Progenitor cell of endocrine pancreas (in vitro differentiated cells): ENCODE data around the gene COL27A1. TPM values are rescaled to one million over a fixed set of nuclear protein-coding genes. Genes with fewer than 3 reads are reported as not detected.

Experiments used
- DNase-seq: peaks from one replicate; pipeline ENCODE4 v3.0.0; 2021; ENCODE audit warnings: low spot score; ENCODE audit not compliant: unreplicated experiment
- H3K27ac Mint-ChIP-seq: 2 replicates; pipeline ENCODE4 v1.8.0; 2021; ENCODE audit warnings: mild to moderate bottlenecking, moderate library complexity, mixed read lengths
- H3K27me3 Mint-ChIP-seq: 2 replicates; pipeline ENCODE4 v1.8.0; 2021; ENCODE audit warnings: mixed read lengths
- H3K36me3 Mint-ChIP-seq: 2 replicates; pipeline ENCODE4 v1.8.0; 2022; ENCODE audit warnings: mixed read lengths; ENCODE audit not compliant: insufficient read depth
- H3K4me1 Mint-ChIP-seq: 2 replicates; pipeline ENCODE4 v1.8.0; 2021; ENCODE audit warnings: low read depth, mixed read lengths
- H3K4me3 Mint-ChIP-seq: 2 replicates; pipeline ENCODE4 v1.8.0; 2021; ENCODE audit warnings: low read depth, mild to moderate bottlenecking, moderate library complexity, mixed read lengths
- H3K9me3 Mint-ChIP-seq: 2 replicates; pipeline ENCODE4 v1.8.0; 2021; ENCODE audit warnings: low read depth, mixed read lengths
- CTCF ChIP-seq: fragments of 200-600 bp; sonication (generic); IDR thresholded peaks from one replicate; pipeline ENCODE4 v1.5.0; 2021; ENCODE audit warnings: antibody characterized with exemption, mild to moderate bottlenecking; ENCODE audit not compliant: unreplicated experiment
- total RNA-seq: library from RNA; stranded (reverse); gene quantifications from 2 replicates; pipeline ENCODE4 v1.2.1, GENCODE V29; 2021

The COL27A1 gene
- total RNA-seq, 1 donor from 2014 or later: 178 TPM

DNA sequence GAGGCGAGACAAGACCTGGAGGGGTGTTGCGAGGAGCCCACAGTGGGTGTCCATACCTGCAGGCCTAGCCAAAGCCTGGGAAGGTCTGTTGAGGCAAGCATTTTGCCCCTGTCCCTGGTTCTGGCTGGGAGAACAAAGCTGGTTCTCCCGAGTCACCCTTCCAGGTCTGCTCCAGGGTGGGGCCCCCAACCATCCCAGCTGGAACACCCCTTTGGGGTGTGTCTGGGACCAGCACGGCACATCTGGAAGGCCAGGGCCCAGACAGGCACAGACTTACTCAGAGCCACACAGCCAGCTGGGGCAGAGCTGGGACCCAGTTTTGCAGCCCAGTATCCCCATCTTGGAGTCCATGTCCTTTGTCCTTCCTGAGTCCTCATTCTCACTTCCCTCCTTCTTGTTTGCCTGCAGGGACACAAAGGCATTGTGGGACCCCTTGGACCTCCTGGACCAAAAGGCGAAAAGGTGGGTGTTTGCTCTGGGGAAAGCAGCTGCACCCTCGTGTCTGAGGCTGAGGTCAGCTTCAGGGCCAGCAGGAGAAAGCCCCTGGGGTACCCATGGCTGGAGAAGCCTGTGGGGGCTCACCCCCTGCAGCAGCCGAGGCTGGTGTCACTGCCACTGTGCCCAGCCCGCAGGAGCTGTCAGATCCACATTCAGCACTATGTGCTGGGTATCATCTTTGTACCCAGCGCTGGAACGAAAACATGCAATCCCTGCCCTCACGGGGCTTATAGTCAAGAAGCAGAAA lies 129.2 kb downstream of the COL27A1 start:
- H3K36me3 Mint-ChIP-seq: peaks cover 12% of the 10 kb centered on the region
- DNase-seq: no peak

GRCh38 chr9:114285166-114285867 lies 130.0 kb downstream of the COL27A1 start:
- no peak for DNase-seq
- TF ChIP-seq CTCF: no peak
- H3K27ac Mint-ChIP-seq: peak overlapping the region; percentile 62
- no peaks in the 10 kb centered on the region for H3K4me1 Mint-ChIP-seq
- no peak overlapping the region for H3K4me3 Mint-ChIP-seq
- no peaks in the 10 kb centered on the region for H3K27me3 Mint-ChIP-seq
- H3K9me3 Mint-ChIP-seq: no peaks in the 10 kb centered on the region
- H3K36me3 Mint-ChIP-seq: peaks cover 12% of the 10 kb centered on the region

More for the DNA sequence above, 129.2 kb downstream of the COL27A1 start:
- H3K27ac Mint-ChIP-seq: peak overlapping the region; percentile 62
- H3K4me1 Mint-ChIP-seq: no peaks in the 10 kb centered on the region
- no peak for TF ChIP-seq CTCF
- H3K27me3 Mint-ChIP-seq: no peaks in the 10 kb centered on the region
- no peak overlapping the region for H3K4me3 Mint-ChIP-seq
- H3K9me3 Mint-ChIP-seq: no peaks in the 10 kb centered on the region

DNA sequence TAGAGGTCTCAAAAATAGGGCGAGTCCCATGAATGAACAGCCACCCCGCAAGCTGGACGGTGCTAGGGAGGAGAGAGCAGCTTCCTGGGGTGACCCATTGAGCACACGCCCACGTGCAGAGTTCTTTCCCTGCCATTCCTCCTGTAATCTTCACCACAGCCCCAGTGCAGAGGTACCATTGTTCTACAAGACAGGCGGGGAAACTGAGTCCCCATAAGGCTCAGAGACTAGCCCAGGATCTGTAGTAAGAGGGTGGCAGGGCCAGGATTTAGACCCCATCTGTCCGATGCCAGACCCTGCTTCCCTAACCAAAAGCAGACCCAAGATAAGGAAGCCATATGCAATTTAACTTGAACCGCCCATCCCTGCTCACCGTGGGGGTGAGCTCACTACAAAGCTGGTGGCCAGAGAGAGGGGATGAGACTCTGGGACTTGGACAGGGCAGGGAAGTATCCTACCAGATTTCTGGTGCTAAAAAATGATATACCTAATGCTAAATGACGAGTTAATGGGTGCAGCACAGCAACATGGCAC lies 130.9 kb downstream of the COL27A1 start:
- no peak for DNase-seq
- H3K9me3 Mint-ChIP-seq: no peaks in the 10 kb centered on the region

DNA sequence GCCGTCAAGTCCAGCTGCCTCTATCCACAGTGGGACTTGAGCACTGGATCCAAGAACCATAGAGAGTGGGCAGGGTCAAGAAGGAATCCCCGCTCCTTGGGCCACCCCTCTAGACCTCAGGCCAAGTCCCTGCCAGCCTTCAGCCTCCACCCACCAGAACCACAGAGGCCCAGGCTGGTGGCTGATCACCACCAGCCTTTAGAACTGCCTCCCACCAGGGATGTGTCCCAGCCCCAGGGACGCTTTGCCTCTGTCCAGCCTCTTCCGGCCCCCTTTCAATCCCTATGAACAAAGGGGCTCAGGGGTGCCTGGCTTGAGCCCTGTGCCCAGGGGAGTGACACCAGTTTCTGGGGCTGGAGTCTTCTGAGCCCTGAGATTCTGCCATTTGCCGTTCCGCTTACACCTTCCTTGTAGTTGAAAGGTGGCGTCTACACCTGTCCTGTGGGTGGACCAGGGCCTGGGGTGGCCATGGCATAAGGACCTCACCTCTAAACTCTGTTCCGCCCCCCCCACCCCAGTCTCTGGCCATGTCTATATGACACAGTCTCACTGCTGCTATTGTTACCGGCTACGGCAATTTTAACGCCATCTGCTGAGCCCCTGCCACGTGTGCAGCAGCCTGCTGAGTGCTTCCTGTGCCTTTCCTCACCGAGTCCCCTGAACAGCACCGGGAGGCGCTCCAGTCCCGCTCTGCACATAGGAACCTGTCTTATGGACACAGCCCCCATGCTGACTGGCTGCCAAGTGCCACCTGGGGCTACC lies 131.8 kb downstream of the COL27A1 start:
- Mint-ChIP-seq H3K36me3 (peaks cover 18% of the 10 kb centered on the region), H3K4me1 (peaks cover 1% of the 10 kb centered on the region), H3K27ac (peak overlapping the region; percentile 3), H3K27me3 (no peaks in the 10 kb centered on the region), H3K9me3 (no peaks in the 10 kb centered on the region), H3K4me3 (no peak overlapping the region)
- TF ChIP-seq CTCF: no peak
- DNase-seq: no peak

More for the DNA sequence above, 130.9 kb downstream of the COL27A1 start:
- Mint-ChIP-seq H3K4me1 (peaks cover 1% of the 10 kb centered on the region), H3K27ac (no peak overlapping the region), H3K4me3 (no peak overlapping the region), H3K36me3 (peaks cover 15% of the 10 kb centered on the region), H3K27me3 (no peaks in the 10 kb centered on the region)
- TF ChIP-seq CTCF: no peak

- Mint-ChIP-seq H3K9me3 (no peaks in the 10 kb centered on the region), H3K27me3 (no peaks in the 10 kb centered on the region), H3K36me3 (peaks cover 24% of the 10 kb centered on the region), H3K4me1 (peaks cover 1% of the 10 kb centered on the region), H3K4me3 (no peak overlapping the region), H3K27ac (peak overlapping the region; percentile 76)
- no peak for TF ChIP-seq CTCF
- no peak for DNase-seq
These were observed 132.4 kb downstream of the COL27A1 start for GRCh38 chr9:114287763-114288192.
